Activated T-helper 2 cell treated with anti-CD3 and anti-CD28 coated beads, Interferon-gamma antibody, Interleukin-2, Interleukin-4, amounts not matched to agents 10 μg/mL and 5 μg/mL and 100 μg/mL, durations not matched to agents 14 hours and 24 hours and 36 hours (primary cell): Measurements from ENCODE around the gene DOK3. TPM values are rescaled to one million over a fixed set of nuclear protein-coding genes. Genes with fewer than 3 reads are reported as not detected.
"Not testable (repeated sequence)": the region's sequence is repeated elsewhere in the genome, so short reads cannot be mapped to it uniquely, and the experiment has no call there.

Source experiments
- DNase-seq: peaks from one replicate; pipeline ENCODE4 v3.0.0; 2021; ENCODE audit warnings: low spot score
- H3K27ac Mint-ChIP-seq: one replicate; pipeline ENCODE4 v1.8.0; 2021; ENCODE audit warnings: mixed read lengths
- H3K27me3 Mint-ChIP-seq: one replicate; pipeline ENCODE4 v1.8.0; 2021; ENCODE audit warnings: low read depth, mixed read lengths
- H3K36me3 Mint-ChIP-seq: one replicate; pipeline ENCODE4 v1.8.0; 2021; ENCODE audit warnings: low read depth, mixed read lengths
- H3K4me1 Mint-ChIP-seq: one replicate; pipeline ENCODE4 v1.8.0; 2021; ENCODE audit warnings: low read depth, mixed read lengths
- H3K4me3 Mint-ChIP-seq: one replicate; pipeline ENCODE4 v1.8.0; 2021; ENCODE audit warnings: low read depth, mild to moderate bottlenecking, moderate library complexity, mixed read lengths
- H3K9me3 Mint-ChIP-seq: one replicate; pipeline ENCODE4 v1.8.0; 2021; ENCODE audit warnings: mixed read lengths
- intact Hi-C: fragments of 100-400 bp; cut with micrococcal nuclease; formaldehyde crosslinking; loops from one replicate; pipeline ENCODE4 v1.15.1; 2023
- total RNA-seq: library from RNA; stranded (reverse); gene quantifications from 2 replicates; pipeline ENCODE4 v1.2.3, GENCODE V29; 2022

Gene DOK3
- total RNA-seq, 1 donor from 2014 or later: 3.3 TPM

GRCh38 chr5:177487975-177488374, 21.7 kb downstream of the DOK3 start:
- no peak overlapping the region for H3K4me3 Mint-ChIP-seq
- H3K4me1 Mint-ChIP-seq: peaks cover 2% of the 10 kb centered on the region
- intact Hi-C loops: no loop called here
- H3K27me3 Mint-ChIP-seq: no peaks in the 10 kb centered on the region
- no peaks in the 10 kb centered on the region for H3K9me3 Mint-ChIP-seq
- peaks cover 56% of the 10 kb centered on the region for H3K36me3 Mint-ChIP-seq
- no peak for DNase-seq
- no peak overlapping the region for H3K27ac Mint-ChIP-seq

GRCh38 chr5:177487144-177487543, 22.5 kb downstream of the DOK3 start:
- H3K27me3 Mint-ChIP-seq: no peaks in the 10 kb centered on the region
- peaks cover 51% of the 10 kb centered on the region for H3K36me3 Mint-ChIP-seq
- no peak overlapping the region for H3K27ac Mint-ChIP-seq
- H3K4me3 Mint-ChIP-seq: no peak overlapping the region
- peaks cover 2% of the 10 kb centered on the region for H3K4me1 Mint-ChIP-seq
- intact Hi-C loops: no loop called here
- H3K9me3 Mint-ChIP-seq: no peaks in the 10 kb centered on the region
- DNase-seq: no peak

GRCh38 chr5:177486256-177486655, 23.4 kb downstream of the DOK3 start:
- intact Hi-C loops: no loop called here
- H3K9me3 Mint-ChIP-seq: no peaks in the 10 kb centered on the region
- no peak overlapping the region for H3K27ac Mint-ChIP-seq
- DNase-seq: no peak
- H3K4me3 Mint-ChIP-seq: no peak overlapping the region
- no peaks in the 10 kb centered on the region for H3K27me3 Mint-ChIP-seq
- H3K36me3 Mint-ChIP-seq: peaks cover 46% of the 10 kb centered on the region
- H3K4me1 Mint-ChIP-seq: peaks cover 2% of the 10 kb centered on the region

- H3K27ac Mint-ChIP-seq, H3K27me3 Mint-ChIP-seq, H3K9me3 Mint-ChIP-seq, H3K4me3 Mint-ChIP-seq, DNase-seq, intact Hi-C loops, H3K4me1 Mint-ChIP-seq: not testable (repeated sequence)
- peaks cover 42% of the 10 kb centered on the region for H3K36me3 Mint-ChIP-seq
Measured at GRCh38 chr5:177485753-177486152, 23.9 kb downstream of the DOK3 start.

- Mint-ChIP-seq H3K4me1 (peaks cover 4% of the 10 kb centered on the region), H3K4me3 (no peak overlapping the region), H3K36me3 (peaks cover 35% of the 10 kb centered on the region), H3K27ac (no peak overlapping the region), H3K27me3 (no peaks in the 10 kb centered on the region), H3K9me3 (no peaks in the 10 kb centered on the region)
- intact Hi-C loops: no loop called here
- DNase-seq: no peak
Measured at GRCh38 chr5:177484902-177485549, 24.6 kb downstream of the DOK3 start.

GRCh38 chr5:177483994-177484901, 25.4 kb downstream of the DOK3 start:
- Mint-ChIP-seq H3K27ac (no peak overlapping the region), H3K4me3 (no peak overlapping the region), H3K4me1 (peaks cover 11% of the 10 kb centered on the region), H3K9me3 (no peaks in the 10 kb centered on the region), H3K27me3 (no peaks in the 10 kb centered on the region), H3K36me3 (peaks cover 33% of the 10 kb centered on the region)
- intact Hi-C loops: no loop called here
- DNase-seq: no peak

GRCh38 chr5:177483042-177483441, 26.6 kb downstream of the DOK3 start:
- intact Hi-C loops: no loop called here
- peaks cover 25% of the 10 kb centered on the region for H3K36me3 Mint-ChIP-seq
- no peaks in the 10 kb centered on the region for H3K27me3 Mint-ChIP-seq
- H3K27ac Mint-ChIP-seq: no peak overlapping the region
- H3K4me3 Mint-ChIP-seq: no peak overlapping the region
- no peaks in the 10 kb centered on the region for H3K9me3 Mint-ChIP-seq
- DNase-seq: no peak
- peaks cover 21% of the 10 kb centered on the region for H3K4me1 Mint-ChIP-seq

DNA sequence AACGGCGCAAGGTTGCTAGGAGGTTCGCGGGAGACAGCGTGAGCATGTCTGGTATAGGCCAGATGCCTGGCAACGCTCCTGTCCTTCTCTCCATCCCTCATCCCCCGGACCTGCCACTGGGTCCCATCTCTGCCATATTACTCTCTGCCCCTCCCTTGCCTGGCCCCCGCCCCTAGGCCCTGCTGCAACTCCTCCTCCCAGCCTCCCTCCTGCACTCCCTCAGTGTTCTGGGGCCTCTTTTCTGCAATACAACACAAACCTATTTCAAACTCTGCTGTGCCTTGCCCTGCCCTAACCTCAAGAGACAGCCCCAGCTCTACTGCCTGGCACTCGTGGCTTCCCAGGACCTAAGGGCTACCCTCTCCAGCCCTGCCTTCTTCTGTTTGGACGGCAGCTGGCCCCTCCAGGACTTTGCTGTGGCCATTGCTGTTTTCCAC, 27.2 kb downstream of the DOK3 start:
- peaks cover 24% of the 10 kb centered on the region for H3K4me1 Mint-ChIP-seq
- H3K4me3 Mint-ChIP-seq: no peak overlapping the region
- H3K27me3 Mint-ChIP-seq: no peaks in the 10 kb centered on the region
- intact Hi-C loops: no loop called here
- peak overlapping the region; percentile 30 for H3K27ac Mint-ChIP-seq
- DNase-seq: no peak
- H3K36me3 Mint-ChIP-seq: peaks cover 21% of the 10 kb centered on the region
- no peaks in the 10 kb centered on the region for H3K9me3 Mint-ChIP-seq

- Mint-ChIP-seq H3K4me3 (no peak overlapping the region), H3K9me3 (no peaks in the 10 kb centered on the region), H3K36me3 (peaks cover 9% of the 10 kb centered on the region), H3K4me1 (peaks cover 37% of the 10 kb centered on the region), H3K27ac (peak overlapping the region; percentile 63), H3K27me3 (peaks cover 2% of the 10 kb centered on the region)
- DNase-seq: no peak
- intact Hi-C loops: no loop called here
Measured at GRCh38 chr5:177479774-177480173, 29.9 kb downstream of the DOK3 start.

- peaks cover 7% of the 10 kb centered on the region for H3K36me3 Mint-ChIP-seq
- no peaks in the 10 kb centered on the region for H3K9me3 Mint-ChIP-seq
- H3K4me1 Mint-ChIP-seq: peaks cover 40% of the 10 kb centered on the region
- no peak for DNase-seq
- H3K4me3 Mint-ChIP-seq: no peak overlapping the region
- intact Hi-C loops: no loop called here
- peaks cover 5% of the 10 kb centered on the region for H3K27me3 Mint-ChIP-seq
- peak overlapping the region; percentile 89 for H3K27ac Mint-ChIP-seq
Measured at GRCh38 chr5:177478711-177479646, 30.6 kb downstream of the DOK3 start.

- H3K36me3 Mint-ChIP-seq: peaks cover under 1% of the 10 kb centered on the region
- intact Hi-C loops: no loop called here
- H3K4me1 Mint-ChIP-seq: peaks cover 40% of the 10 kb centered on the region
- H3K27me3 Mint-ChIP-seq: peaks cover 7% of the 10 kb centered on the region
- H3K27ac Mint-ChIP-seq: no peak overlapping the region
- DNase-seq: no peak
- no peaks in the 10 kb centered on the region for H3K9me3 Mint-ChIP-seq
- H3K4me3 Mint-ChIP-seq: no peak overlapping the region
Measured at GRCh38 chr5:177477701-177478477, 31.7 kb downstream of the DOK3 start.
